Measurements from ENCODE around the gene UBTD1. TPM values are rescaled to one million over a fixed set of nuclear protein-coding genes. Genes with fewer than 3 reads are reported as not detected.
"Not testable (repeated sequence)": the region's sequence is repeated elsewhere in the genome, so short reads cannot be mapped to it uniquely, and the experiment has no call there.

The UBTD1 gene
- polyA plus RNA-seq, 1 donor (not counting 4 experiments of a cell fraction or from before 2014, with no cell fraction given) = 12.0 TPM

- TF ChIP-seq EZH2 (IDR thresholded peaks at IDR 0.05; ENCODE audit: low read length) = no peak
- TF ChIP-seq, protein P1, sequence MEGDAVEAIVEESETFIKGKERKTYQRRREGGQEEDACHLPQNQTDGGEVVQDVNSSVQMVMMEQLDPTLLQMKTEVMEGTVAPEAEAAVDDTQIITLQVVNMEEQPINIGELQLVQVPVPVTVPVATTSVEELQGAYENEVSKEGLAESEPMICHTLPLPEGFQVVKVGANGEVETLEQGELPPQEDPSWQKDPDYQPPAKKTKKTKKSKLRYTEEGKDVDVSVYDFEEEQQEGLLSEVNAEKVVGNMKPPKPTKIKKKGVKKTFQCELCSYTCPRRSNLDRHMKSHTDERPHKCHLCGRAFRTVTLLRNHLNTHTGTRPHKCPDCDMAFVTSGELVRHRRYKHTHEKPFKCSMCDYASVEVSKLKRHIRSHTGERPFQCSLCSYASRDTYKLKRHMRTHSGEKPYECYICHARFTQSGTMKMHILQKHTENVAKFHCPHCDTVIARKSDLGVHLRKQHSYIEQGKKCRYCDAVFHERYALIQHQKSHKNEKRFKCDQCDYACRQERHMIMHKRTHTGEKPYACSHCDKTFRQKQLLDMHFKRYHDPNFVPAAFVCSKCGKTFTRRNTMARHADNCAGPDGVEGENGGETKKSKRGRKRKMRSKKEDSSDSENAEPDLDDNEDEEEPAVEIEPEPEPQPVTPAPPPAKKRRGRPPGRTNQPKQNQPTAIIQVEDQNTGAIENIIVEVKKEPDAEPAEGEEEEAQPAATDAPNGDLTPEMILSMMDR (optimal IDR thresholded peaks at IDR 0.05 in 1 of 3, IDR thresholded peaks at IDR 0.05 in 1 of 3, conservative IDR thresholded peaks at IDR 0.05 in 1 of 3; ENCODE audit: extremely low read depth in 1 of 3, insufficient read depth in 2 of 3, low read length in 3 of 3) = no peak
- no peak overlapping the region for H3K27ac ChIP-seq (ENCODE audit: control insufficient read depth, insufficient read depth, low read length)
- peaks cover 33% of the 10 kb centered on the region for H3K4me1 ChIP-seq (ENCODE audit: control insufficient read depth, extremely low read depth, insufficient read depth, low read length)
- H3K79me2 ChIP-seq (ENCODE audit: control insufficient read depth, insufficient read depth, low read length) = no peaks in the 10 kb centered on the region
- no peak overlapping the region for H3K9ac ChIP-seq (ENCODE audit: control insufficient read depth, extremely low read depth, insufficient read depth, low read length)
- no peak overlapping the region for H3K4me3 ChIP-seq (ENCODE audit: control insufficient read depth in 2 of 3, extremely low read depth in 1 of 3, insufficient read depth in 2 of 3, low read depth in 1 of 3, low read length in 3 of 3)
- DNase-seq (ENCODE audit: low read depth, low spot score) = no peak
- peak; percentile 91 for FAIRE-seq
- H3K9me1 ChIP-seq (ENCODE audit: control insufficient read depth, extremely low read depth, insufficient read depth, low read length) = no peaks in the 10 kb centered on the region
- no peak overlapping the region for H3K4me2 ChIP-seq (ENCODE audit: control insufficient read depth, extremely low read depth, insufficient read depth, low read depth, low read length)
- no peaks in the 10 kb centered on the region for H3K27me3 ChIP-seq (ENCODE audit: control insufficient read depth, extremely low read depth, insufficient read depth, low read length)
- dilution Hi-C loops (cut with MboI; ENCODE audit: extremely low pct_ligation_motif_present, low sequenced_read_pairs) = no loop called here
- peaks cover 32 to 55% of the 10 kb centered on the region in 2 experiments for H3K36me3 ChIP-seq (ENCODE audit: control insufficient read depth in 2 of 2, extremely low read depth in 1 of 2, insufficient read depth in 2 of 2, low read length in 2 of 2)
- H2AFZ ChIP-seq (ENCODE audit: control insufficient read depth, low read length) = no peak overlapping the region
- no peaks in the 10 kb centered on the region for H4K20me1 ChIP-seq (ENCODE audit: control insufficient read depth, extremely low read depth, insufficient read depth, low read length)
- H3K9me3 ChIP-seq (ENCODE audit: control insufficient read depth, low read depth, low read length) = no peaks in the 10 kb centered on the region
Measured at GRCh38 chr10:97468162-97468561, 30.6 kb upstream of the UBTD1 start.

DNA sequence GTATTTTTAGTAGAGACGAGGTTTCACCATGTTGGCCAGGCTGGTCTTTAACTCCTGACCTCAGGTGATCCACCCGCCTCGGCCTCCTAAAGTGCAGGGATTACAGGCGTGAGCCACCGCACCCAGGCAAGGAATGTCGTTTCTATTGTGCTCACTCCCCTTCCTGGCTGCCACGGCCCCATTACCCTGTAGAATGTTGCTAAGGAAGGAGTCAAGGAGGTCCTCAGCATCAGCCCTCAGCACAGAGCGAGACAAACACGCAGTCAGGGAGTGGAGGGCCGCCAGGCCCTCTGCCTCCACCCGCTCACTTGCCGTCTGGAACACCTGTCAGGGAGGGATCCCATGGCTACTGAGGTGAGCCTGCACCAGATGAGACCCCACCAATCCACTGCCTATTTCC, 29.9 kb upstream of the UBTD1 start:
- DNase-seq (ENCODE audit: low read depth, low spot score); H3K27ac ChIP-seq (ENCODE audit: control insufficient read depth, insufficient read depth, low read length); H3K4me2 ChIP-seq (ENCODE audit: control insufficient read depth, extremely low read depth, insufficient read depth, low read depth, low read length); H3K79me2 ChIP-seq (ENCODE audit: control insufficient read depth, insufficient read depth, low read length); H3K27me3 ChIP-seq (ENCODE audit: control insufficient read depth, extremely low read depth, insufficient read depth, low read length); H4K20me1 ChIP-seq (ENCODE audit: control insufficient read depth, extremely low read depth, insufficient read depth, low read length); H2AFZ ChIP-seq (ENCODE audit: control insufficient read depth, low read length); H3K9ac ChIP-seq (ENCODE audit: control insufficient read depth, extremely low read depth, insufficient read depth, low read length); FAIRE-seq; dilution Hi-C loops (cut with MboI; ENCODE audit: extremely low pct_ligation_motif_present, low sequenced_read_pairs); H3K9me1 ChIP-seq (ENCODE audit: control insufficient read depth, extremely low read depth, insufficient read depth, low read length); H3K9me3 ChIP-seq (ENCODE audit: control insufficient read depth, low read depth, low read length); H3K4me3 ChIP-seq (ENCODE audit: control insufficient read depth in 2 of 3, extremely low read depth in 1 of 3, insufficient read depth in 2 of 3, low read depth in 1 of 3, low read length in 3 of 3): not testable (repeated sequence)
- H3K36me3 ChIP-seq (ENCODE audit: control insufficient read depth in 2 of 2, extremely low read depth in 1 of 2, insufficient read depth in 2 of 2, low read length in 2 of 2) = peaks cover 31 to 55% of the 10 kb centered on the region in 2 experiments
- peaks cover 32% of the 10 kb centered on the region for H3K4me1 ChIP-seq (ENCODE audit: control insufficient read depth, extremely low read depth, insufficient read depth, low read length)

- no peak overlapping the region for H2AFZ ChIP-seq (ENCODE audit: control insufficient read depth, low read length)
- H3K36me3 ChIP-seq (ENCODE audit: control insufficient read depth in 2 of 2, extremely low read depth in 1 of 2, insufficient read depth in 2 of 2, low read length in 2 of 2) = peaks cover 25 to 47% of the 10 kb centered on the region in 2 experiments
- no peaks in the 10 kb centered on the region for H3K27me3 ChIP-seq (ENCODE audit: control insufficient read depth, extremely low read depth, insufficient read depth, low read length)
- peaks cover 15% of the 10 kb centered on the region for H3K4me1 ChIP-seq (ENCODE audit: control insufficient read depth, extremely low read depth, insufficient read depth, low read length)
- no peaks in the 10 kb centered on the region for H4K20me1 ChIP-seq (ENCODE audit: control insufficient read depth, extremely low read depth, insufficient read depth, low read length)
- no peak overlapping the region for H3K4me2 ChIP-seq (ENCODE audit: control insufficient read depth, extremely low read depth, insufficient read depth, low read depth, low read length)
- H3K9me3 ChIP-seq (ENCODE audit: control insufficient read depth, low read depth, low read length) = no peaks in the 10 kb centered on the region
- FAIRE-seq = no peak
- H3K79me2 ChIP-seq (ENCODE audit: control insufficient read depth, insufficient read depth, low read length) = peaks cover 16% of the 10 kb centered on the region
- no peak overlapping the region for H3K9ac ChIP-seq (ENCODE audit: control insufficient read depth, extremely low read depth, insufficient read depth, low read length)
- dilution Hi-C loops (cut with MboI; ENCODE audit: extremely low pct_ligation_motif_present, low sequenced_read_pairs) = no loop called here
- no peak for DNase-seq (ENCODE audit: low read depth, low spot score)
- TF ChIP-seq, protein P1 (optimal IDR thresholded peaks at IDR 0.05 in 1 of 3, IDR thresholded peaks at IDR 0.05 in 1 of 3, conservative IDR thresholded peaks at IDR 0.05 in 1 of 3; ENCODE audit: extremely low read depth in 1 of 3, insufficient read depth in 2 of 3, low read length in 3 of 3) = no peak
- no peak overlapping the region for H3K4me3 ChIP-seq (ENCODE audit: control insufficient read depth in 2 of 3, extremely low read depth in 1 of 3, insufficient read depth in 2 of 3, low read depth in 1 of 3, low read length in 3 of 3)
- H3K27ac ChIP-seq (ENCODE audit: control insufficient read depth, insufficient read depth, low read length) = no peak overlapping the region
- no peaks in the 10 kb centered on the region for H3K9me1 ChIP-seq (ENCODE audit: control insufficient read depth, extremely low read depth, insufficient read depth, low read length)
Measured at GRCh38 chr10:97474918-97475317, 23.8 kb upstream of the UBTD1 start.

Data from keratinocyte (primary cell).